SKM-1 (cell line): ENCODE measurements around the gene FRMD4A.

ENCODE experiments used
- DNase-seq: peaks from one replicate; lab custom pipeline; 2025; ENCODE audit not compliant: unreplicated experiment; lab: John Stamatoyannopoulos, UW

Gene FRMD4A

DNA sequence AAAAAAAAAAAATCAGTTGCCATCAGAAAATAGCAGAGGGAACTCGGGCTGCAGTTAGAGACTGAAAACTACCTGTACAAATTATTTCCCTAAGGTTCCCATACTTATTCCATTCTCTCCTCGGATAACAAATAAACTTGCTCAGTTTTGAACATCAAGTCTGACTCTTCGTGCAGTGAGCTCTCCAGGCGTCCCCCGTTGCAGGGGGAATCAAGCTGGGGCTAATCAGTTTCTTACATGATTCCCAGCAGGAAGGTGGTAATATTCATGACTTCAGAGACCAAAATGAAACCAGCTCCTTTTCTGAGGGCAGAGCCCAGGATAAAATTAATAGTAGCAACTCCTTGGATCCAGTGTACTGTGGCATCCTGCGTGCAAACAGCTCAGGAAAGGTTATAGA is 135.3 kb downstream of the FRMD4A start:
- DNase-seq = no peak

DNA sequence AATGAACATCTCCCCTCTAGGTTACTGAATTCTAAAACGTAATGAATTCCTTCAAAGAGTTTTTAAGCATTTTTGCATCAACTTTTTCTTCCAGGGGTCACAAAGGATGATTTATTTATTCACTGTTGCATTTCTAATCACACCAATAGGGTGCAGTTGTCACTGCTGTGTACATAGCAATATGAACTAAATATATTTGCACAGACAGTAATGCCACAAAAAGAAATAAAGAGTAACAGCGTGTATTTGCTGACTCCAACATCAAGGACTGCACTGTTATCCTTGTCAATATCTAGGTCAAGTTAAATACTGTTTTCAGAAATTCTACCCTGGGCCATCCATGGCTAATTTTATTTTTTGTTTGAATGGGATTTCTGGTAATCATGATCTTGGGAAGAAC is 138.0 kb downstream of the FRMD4A start:
- DNase-seq = no peak

DNA sequence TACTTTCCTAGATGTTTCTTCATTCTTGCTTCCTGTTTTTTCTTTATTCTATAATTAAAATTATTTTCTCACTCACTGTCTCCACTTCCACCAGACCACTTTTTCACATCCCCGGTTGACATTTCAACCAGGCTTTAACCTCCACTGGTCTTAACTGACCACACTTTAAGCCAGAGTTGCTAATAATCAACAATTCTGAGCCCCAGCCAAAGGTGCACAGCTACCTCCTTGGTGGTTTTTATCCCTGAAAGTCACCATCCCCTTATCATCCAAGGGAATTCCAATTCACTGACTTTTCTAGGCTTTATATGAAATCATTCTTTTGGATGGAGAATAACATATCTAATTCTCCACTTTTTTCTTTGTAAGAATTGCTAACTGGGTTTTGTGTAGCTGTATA is 138.9 kb downstream of the FRMD4A start:
- DNase-seq = no peak

DNA sequence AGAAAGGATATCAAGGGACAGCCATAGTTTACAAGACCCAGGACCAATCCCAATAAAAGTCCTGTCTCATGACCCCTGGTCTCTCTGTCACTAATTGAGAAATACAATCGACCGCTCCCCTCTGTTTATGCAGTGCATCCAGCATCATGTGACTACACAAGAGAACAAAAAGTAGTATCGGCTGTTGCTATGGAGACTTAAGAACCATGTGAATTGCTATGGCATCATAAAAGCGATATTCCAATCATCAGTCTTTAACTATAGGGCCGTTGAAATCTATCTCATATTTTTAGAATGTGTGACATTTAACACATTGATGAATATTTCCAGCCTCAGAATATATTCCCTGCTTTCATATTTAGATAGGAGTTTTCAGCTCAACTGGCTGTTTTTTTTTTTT is 139.3 kb downstream of the FRMD4A start:
- DNase-seq = no peak

DNA sequence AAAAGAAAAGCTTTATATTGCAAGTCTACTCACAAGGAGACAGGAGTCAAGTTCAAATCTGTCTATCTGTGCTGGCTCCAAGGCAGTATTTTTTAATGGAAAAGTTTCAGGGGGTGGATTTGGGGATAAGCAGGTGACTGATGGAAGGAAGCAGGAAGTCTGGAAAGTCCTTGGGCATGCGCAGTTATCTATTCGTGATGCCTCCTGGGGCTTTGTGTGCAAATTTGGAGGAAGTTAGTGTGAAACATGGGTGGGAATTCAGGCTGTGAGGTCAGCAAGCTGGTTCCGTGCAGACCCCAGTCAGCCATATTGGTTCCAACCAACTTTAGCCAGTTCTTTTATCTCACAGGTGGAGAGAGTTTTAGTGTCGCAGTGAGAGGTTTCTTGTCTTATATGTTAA is 140.0 kb downstream of the FRMD4A start:
- DNase-seq = no peak

DNA sequence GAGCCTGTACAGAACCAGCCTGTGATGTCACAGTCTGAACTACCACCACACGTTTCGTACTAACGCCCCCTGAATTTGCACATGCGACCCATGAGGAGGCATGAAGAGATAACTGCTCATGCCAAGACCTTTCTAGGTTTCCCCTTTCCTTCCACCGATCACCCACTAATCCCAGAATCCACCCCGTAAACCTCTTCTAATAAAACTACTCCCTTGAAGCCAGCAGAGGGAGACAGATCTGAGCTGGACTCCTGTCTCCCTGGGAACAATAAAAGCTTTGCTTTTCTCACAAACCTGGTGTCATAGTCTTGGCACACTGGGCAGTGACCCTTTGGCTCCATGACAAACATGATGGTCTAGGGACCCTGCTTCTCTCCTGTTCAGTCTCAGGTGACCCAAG is 144.5 kb downstream of the FRMD4A start:
- no peak for DNase-seq

DNA sequence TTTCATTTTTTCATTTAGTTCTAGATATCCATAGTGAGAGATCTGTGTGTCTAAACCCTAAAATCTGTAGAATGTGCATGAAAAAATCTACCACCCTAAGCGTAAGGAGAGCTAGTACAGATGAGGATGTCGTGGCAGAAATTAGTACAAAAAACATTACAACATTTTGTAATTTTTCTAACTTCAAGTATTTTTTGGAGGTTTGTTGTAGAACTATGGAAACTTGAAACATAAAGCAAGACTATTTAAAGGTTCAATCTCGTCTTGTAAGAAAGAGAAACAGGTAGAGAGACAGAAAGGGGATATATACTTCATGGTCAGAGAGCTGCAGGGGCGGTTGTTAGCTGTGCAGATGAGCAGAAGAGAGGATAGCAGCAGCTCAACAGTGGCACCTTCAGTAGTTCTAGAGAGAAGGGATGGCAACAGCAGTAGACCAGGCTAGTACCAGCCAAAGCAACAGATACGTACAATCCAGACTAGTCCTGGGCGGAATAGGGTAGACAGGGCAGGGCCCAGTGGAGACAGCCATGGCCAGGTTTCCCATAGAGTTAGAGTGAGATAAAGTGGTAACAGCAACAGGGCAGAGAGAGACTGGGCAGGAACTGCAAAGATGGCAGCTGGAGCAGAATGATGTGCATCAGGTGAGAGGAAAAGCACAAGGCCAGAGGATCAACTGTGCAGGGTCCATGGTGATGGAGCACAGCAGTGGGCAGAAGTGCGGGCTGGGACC is 145.2 kb downstream of the FRMD4A start:
- DNase-seq = peak; percentile 47

DNA sequence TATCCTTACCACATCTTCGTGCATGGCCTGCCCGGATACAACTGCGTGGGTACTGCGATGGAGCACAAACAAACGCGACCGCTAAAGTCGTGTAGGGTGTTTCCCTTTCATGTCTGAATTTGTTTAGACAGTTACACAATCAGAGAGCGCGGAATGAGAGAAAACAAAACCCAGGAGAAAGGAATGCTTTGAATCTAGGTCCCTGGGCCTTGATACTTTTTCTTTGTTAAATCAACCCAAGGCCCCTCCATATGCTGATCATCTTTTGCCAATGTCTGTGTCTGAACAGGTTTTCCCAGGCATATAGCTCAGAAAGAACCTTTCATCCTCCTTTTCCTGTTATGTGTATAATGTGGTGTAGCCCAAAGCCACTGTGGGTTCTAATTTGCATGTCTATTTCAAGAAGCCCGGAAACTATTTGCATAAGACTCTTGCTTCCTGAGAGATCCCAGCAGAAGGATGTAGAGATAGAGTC is 145.8 kb downstream of the FRMD4A start:
- DNase-seq = peak; percentile 25

DNA sequence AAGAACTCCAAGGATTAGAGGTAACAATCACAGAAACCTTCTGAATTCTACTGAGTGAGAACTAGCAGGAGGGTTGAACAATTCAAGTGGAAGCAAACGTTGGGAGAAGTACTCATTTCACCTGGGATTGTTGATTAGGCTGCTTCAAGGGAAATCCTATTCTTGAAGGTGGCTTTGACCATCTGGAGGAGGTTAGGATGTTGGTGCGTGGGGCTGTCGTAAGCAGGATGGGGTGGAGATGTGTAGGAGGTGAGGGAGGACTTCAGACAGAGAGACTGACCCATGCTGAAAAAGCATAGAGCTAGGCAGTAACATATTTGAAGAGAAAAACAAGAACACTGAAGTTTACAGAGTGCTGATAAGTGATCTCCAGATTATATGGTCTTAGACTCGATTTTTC is 147.9 kb downstream of the FRMD4A start:
- DNase-seq = no peak

DNA sequence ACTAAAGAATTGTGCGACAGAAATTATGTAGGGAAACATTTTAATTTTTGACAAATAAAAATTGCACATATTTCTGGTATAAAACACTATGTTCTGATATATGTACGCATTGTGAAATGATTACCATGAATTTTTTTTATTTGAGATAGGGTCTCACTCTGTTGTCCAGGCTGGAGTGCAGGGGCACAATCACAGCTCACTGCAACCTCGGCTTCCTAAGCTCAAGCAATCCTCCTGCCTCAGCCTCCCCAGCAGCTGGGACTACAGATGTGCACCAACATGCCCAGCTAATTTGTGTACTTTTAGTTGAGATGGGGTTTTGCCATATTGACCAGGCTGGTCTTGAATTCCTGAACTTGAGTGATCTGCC is 149.2 kb downstream of the FRMD4A start:
- no peak for DNase-seq

DNA sequence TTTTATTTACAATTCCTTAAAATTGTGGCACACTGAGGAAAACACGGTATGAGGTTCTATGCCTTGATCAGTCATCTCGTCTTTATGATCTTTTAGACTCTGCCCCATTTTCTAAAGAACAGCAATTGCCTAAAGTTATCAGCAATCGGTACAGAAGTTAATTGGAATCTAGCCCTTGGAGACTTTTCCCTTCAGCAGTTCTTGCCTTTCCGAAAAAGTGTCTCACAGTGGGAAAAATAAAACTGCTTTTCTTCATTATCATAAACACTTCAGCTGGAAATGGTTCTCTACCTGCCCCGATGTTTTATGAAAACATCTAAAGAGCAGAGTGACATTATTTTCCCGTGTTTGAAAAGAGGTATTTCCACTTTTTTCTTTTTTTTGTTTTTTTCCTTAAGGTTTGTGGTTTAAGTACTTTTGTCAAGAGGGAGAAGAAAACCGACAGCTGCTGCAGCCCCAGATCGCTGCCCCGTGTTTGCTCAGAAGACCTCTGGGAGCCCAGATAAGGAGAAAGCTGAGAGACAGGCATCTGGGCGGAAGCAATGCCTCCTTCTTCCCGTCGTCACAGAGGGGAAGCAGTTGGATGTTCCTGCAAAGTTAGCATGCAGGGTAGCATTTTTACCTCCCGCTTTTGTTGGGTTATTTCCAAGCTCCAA is 149.7 kb downstream of the FRMD4A start:
- no peak for DNase-seq

DNA sequence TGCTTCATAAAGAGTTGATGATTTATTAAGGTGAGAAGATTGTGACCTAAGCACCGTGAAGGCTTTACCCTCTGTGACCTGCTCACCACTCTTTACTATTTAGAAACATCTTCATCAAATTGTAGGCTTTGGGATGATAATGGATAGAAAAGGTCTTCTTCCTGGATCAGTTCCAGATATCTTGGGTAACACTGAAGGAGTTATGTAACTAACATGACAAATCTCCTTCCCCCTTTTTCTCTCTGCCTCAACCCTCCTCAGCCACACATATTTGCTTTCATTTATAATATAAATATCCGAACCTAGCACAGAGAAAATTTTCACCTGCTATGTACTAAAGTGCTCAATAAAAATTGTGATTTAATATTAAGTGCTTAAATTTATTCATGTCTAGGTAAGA is 151.5 kb downstream of the FRMD4A start:
- DNase-seq = peak; percentile 31

DNA sequence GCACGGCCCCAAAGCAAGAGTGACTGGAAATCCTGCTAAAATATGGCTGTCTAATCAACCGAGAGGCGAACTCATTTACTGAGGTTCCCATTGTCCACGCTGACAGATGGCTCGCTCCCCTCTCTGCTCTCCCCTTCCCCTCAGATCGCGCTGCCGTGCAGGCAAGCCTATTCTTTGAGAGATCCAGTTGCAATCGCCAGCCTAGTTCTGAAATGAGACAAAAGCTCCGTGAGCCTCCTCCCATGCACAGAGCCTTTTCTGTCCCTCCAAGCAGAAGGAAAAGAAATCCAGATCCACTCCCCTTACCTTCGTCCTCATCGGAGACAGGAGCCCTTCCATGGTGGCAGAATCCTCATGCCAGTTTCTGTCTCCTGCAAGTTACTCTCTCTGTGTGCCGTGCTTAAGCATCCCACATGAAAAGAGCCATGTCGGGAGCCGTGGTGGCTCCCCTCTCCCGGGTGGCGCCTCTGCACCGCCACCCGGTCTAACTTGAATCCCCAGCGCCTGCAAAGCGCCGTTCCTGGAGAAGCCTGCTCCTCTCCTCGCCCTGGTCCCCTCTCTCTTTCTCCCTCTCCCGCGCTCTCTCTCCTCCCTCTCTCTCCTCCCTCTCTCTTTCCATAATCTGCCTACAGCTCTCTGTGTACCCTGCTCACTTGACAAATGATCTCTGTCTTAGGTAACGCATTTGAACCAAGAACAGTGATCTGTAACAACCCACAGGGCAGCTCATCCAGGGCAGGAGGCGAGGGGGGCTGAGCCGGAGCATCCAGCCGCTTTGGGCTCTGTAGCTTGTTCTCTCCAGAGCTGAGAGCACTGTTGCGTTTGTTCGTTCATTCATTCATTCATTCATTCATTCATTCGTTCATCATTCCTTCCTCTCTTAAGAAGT is 156.8 kb downstream of the FRMD4A start:
- no peak for DNase-seq

DNA sequence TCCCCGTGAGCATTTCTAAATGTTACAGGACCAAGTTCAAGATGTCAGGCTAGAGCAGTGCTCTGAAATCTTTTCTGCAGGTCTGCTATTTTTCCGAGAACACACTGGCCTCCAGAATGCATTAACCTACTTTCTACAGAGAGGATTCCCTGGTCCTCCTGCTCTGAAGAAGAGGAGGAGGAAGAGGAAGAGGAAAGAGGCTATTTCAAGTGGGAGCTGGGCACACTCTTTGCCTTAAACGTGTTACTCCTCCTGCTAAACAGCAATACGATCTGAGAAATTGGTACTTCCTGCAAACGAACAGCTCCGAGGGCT is 157.4 kb downstream of the FRMD4A start:
- DNase-seq = no peak

DNA sequence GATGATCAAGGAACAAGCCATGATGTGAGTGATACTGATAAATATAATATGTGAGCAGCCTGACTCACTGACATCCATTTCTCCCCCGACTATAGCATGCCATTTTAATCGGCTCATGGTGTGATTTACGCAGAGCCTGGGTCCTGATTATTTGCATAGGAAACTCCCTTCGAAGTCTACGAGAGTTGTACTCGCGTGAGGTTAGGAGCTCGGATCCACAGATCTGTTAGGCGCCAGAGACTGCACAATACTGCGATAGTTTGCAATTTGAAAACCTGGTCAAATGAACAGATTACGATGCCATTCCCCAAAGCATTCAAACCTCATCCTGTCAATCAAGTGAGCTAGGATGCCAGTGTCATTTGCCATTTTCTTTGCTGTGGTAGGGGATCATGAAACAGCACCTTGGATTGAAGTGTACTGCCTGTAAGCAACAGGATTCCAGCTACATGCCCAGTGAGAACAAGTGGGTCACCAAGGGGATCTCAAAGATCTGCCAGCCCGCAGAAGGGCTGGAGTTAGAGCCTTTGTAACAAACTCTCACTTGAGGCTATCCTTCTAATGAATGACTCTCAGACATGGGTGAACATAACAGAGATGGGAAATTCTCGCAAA is 158.3 kb downstream of the FRMD4A start:
- no peak for DNase-seq

DNA sequence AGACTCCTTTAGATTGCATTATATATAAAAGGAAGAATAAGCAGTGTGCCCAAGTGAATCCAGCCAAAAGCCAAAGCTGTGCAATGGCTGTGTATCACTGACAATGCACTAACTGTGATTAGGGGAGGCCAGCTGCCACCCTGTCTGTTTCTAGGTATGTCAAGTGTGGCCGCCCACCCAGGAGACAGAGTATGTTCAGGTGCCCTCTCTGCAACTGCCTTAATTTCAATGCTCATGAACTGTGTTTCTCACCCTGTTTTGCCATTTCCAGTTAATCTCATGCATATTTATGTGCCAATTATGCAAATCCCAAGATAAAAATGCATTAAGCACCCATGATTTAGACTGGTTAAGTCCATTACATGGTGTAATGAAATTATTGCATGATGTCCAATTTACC is 159.4 kb downstream of the FRMD4A start:
- DNase-seq = no peak

DNA sequence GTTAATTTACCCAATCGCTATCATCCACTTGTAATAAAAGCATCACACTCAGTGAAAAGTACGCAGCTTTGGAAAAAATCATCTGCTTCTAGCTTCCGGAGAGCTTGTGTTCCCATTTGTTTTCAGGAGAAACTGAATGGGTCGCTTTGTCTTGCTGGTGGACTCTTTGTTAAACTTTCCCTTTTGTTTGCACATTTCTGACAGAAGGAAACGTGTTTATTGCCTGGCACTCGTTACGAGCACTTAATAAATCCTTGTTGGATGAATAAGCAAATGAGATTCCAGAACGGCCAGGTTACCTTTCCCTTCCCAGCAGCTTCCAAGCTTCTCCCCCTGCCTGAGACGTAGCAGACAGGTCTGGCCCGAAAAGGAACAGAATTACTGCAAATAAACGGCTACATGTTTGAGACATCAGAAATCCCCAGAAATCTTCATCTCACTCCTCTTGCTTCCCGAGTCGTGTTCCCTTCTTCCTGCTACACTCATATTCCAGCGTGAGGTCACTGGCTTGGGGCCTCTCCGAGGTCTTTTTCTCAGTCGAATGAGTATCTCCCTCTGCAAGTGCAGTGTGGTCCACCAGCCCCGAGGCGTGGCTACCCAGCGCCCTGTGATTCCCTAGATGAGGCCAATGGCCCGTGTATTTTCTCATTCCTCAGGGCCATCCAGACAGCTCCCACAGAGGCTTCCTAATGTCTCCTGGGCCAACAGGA is 167.2 kb downstream of the FRMD4A start:
- no peak for DNase-seq

DNA sequence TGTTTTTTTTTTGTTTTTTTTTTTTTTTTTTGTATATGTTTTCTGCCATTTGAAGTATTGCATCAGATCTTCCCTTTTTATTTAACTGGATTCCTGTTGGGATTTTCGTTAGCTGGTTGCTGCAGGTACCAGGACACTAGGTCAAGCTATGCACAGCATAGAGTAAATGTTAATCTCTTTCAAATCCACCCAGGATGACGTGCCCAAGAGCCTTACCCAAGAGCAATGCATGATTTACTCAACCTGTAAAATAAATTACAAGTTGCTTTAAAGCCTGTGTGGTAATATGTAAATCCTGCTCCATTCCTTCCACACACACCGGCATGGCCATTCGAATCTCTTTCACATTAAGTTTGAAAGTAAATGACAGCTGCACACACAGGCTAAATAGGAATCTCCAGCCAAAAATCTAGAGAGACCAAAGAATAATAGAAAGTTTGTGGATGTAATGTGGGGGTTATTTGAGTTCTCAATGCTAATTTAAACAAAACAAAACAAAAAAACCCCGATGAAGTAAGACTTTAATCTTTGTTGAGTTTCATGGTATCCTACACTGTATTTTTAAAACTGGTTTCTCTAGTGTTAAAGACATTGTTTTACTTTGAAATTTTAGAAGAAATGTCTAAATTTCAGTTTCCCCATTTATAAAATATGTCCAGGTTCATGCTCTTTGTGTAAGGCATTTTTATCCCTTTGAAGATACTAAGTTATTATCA is 167.9 kb downstream of the FRMD4A start:
- DNase-seq = no peak

DNA sequence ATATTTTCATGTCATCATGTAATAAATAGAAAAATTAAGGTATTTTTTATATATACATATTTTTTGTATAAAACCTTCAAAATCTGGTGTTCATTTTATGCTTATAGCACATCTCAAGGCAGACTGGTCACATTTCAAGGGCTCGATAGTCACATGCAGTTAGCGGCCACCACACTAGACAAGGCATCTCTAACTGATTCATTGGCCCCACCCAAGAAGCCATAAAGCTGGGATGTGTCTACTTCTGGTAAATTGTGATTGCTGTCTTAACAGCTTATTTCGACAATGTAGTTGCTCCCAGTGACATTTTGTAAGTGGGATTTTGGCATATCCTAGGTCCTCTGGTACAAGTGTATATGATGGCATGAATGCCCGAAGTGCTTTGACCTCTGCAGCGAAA is 168.7 kb downstream of the FRMD4A start:
- DNase-seq = no peak

DNA sequence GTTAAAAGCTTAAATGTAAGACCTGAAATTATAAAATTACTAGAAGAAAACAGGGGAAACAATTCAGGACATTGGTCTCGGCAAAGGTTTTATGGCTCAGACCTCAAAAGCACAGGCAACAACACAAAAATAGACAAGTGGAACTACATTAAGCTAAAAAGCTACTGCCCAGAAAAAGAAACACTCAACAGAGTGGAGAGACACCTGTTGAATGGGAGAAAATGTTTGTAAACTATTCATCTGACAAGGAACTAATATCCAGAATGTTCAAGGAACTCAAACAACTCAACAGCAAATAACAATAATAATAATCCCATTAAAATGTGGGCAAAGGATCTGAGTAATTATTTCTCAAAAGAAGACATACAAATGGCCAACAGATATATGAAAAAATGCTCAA is 170.4 kb downstream of the FRMD4A start:
- no peak for DNase-seq
